GM13977 (cell line): ENCODE data around the gene WNT1.
A peak's percentile ranks its signal among the peaks of the same experiment; 100 is the strongest.

Experiments used
- DNase-seq: peaks from one replicate; pipeline ENCODE4 v3.0.0; 2012; ENCODE audit warnings: low spot score
- CTCF ChIP-seq: IDR thresholded peaks from 2 replicates; pipeline ENCODE4 v1.5.1; 2012; ENCODE audit warnings: mild to moderate bottlenecking, control low read depth; ENCODE audit not compliant: insufficient read depth; ENCODE audit errors: extremely low read depth, missing control alignments
- in situ Hi-C: fragments of 300-500 bp; cut with MboI; formaldehyde crosslinking; loops from one replicate; pipeline ENCODE4 v1.12.0; 2022; ENCODE audit warnings: low sequenced_read_pairs, low pct_unique_long_range_greater_than_20kb, mixed read lengths, inconsistent platforms; ENCODE audit not compliant: unreplicated experiment

The WNT1 gene

GRCh38 chr12:48999371-49000131, 21.4 kb downstream of the WNT1 start, which contains the start of gene DDN:
DDN (minus strand) TSS chr12:48999375; CDS start chr12:48999287, 88 bp downstream.
- in situ Hi-C loops: no loop called here
- peak; percentile 87 for DNase-seq
- TF ChIP-seq CTCF: no peak

- no peak for TF ChIP-seq CTCF
- DNase-seq: no peak
- in situ Hi-C loops: no loop called here
These were observed 22.2 kb downstream of the WNT1 start for GRCh38 chr12:49000346-49000745.

GRCh38 chr12:49008943-49009342, 30.8 kb downstream of the WNT1 start:
- no peak for DNase-seq
- no peak for TF ChIP-seq CTCF
- in situ Hi-C loops: no loop called here

GRCh38 chr12:49010092-49010668, 32.1 kb downstream of the WNT1 start:
- in situ Hi-C loops: no loop called here
- no peak for DNase-seq
- no peak for TF ChIP-seq CTCF

GRCh38 chr12:49012739-49013138, 34.6 kb downstream of the WNT1 start:
- in situ Hi-C loops: no loop called here
- DNase-seq: no peak
- no peak for TF ChIP-seq CTCF

GRCh38 chr12:49013428-49013827, 35.3 kb downstream of the WNT1 start:
- in situ Hi-C loops: no loop called here
- DNase-seq: no peak
- no peak for TF ChIP-seq CTCF
